ENCODE results near the gene TXNL4A. TPM values are rescaled to one million over a fixed set of nuclear protein-coding genes. Genes with fewer than 3 reads are reported as not detected.

TXNL4A gene
- total RNA-seq, 1 experiment from 2014 or later: 178 TPM

GRCh38 chr18:79926715-79927606 lies 61.4 kb downstream of the TXNL4A start:
- TF ChIP-seq, protein P1, sequence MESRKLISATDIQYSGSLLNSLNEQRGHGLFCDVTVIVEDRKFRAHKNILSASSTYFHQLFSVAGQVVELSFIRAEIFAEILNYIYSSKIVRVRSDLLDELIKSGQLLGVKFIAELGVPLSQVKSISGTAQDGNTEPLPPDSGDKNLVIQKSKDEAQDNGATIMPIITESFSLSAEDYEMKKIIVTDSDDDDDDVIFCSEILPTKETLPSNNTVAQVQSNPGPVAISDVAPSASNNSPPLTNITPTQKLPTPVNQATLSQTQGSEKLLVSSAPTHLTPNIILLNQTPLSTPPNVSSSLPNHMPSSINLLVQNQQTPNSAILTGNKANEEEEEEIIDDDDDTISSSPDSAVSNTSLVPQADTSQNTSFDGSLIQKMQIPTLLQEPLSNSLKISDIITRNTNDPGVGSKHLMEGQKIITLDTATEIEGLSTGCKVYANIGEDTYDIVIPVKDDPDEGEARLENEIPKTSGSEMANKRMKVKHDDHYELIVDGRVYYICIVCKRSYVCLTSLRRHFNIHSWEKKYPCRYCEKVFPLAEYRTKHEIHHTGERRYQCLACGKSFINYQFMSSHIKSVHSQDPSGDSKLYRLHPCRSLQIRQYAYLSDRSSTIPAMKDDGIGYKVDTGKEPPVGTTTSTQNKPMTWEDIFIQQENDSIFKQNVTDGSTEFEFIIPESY (IDR thresholded peaks at IDR 0.05; ENCODE audit: extremely low read depth, insufficient replicate concordance, low read length): no peak
- TF ChIP-seq SRF (IDR thresholded peaks at IDR 0.05; ENCODE audit: low read depth) (no peak), RAD21 (IDR thresholded peaks at IDR 0.05; ENCODE audit: low read depth) (no peak), CBX3 (IDR thresholded peaks at IDR 0.05; ENCODE audit: low read depth) (no peak), CEBPB (IDR thresholded peaks at IDR 0.05; ENCODE audit: low read depth) (no peak), CTCF (IDR thresholded peaks at IDR 0.05 in 2 of 3, conservative IDR thresholded peaks at IDR 0.05 in 1 of 3; ENCODE audit: borderline replicate concordance in 1 of 3, insufficient read depth in 1 of 3, low read depth in 2 of 3, low read length in 2 of 3) (no peak)
- TF ChIP-seq, protein P2, sequence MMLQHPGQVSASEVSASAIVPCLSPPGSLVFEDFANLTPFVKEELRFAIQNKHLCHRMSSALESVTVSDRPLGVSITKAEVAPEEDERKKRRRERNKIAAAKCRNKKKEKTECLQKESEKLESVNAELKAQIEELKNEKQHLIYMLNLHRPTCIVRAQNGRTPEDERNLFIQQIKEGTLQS (IDR thresholded peaks at IDR 0.05): no peak
- no peak for ATAC-seq
- intact Hi-C loops (cut with micrococcal nuclease): no loop called here
- no peaks in the 10 kb centered on the region for H3K9me2 ChIP-seq (ENCODE audit: insufficient read depth)
- no TSS peak for BruUV-seq (replicated peaks)
- H3K9ac ChIP-seq (ENCODE audit: low read length): no peak overlapping the region
- H3K4me2 ChIP-seq (ENCODE audit: low read length): no peak overlapping the region
- no peak for DNase-seq (ENCODE audit: low read depth, low spot score)
- H3K36me3 ChIP-seq (ENCODE audit: control insufficient read depth in 1 of 2, insufficient read depth in 2 of 2, low read length in 2 of 2): peaks cover 0 to 20% of the 10 kb centered on the region in 2 experiments
- H4K20me1 ChIP-seq (ENCODE audit: insufficient read depth): no peaks in the 10 kb centered on the region
- H3K27me3 ChIP-seq (ENCODE audit: insufficient read depth, low read length): no peaks in the 10 kb centered on the region
- no peak overlapping the region for H3K27ac ChIP-seq (ENCODE audit: low read depth, low read length)
- peaks cover 79% of the 10 kb centered on the region for H3K79me2 ChIP-seq (ENCODE audit: insufficient read depth, low read length)
- no peaks in the 10 kb centered on the region for H3K4me1 ChIP-seq (ENCODE audit: control insufficient read depth in 1 of 2, insufficient read depth in 2 of 2, low read length in 2 of 2)
- no peak overlapping the region for H2AFZ ChIP-seq (ENCODE audit: low read depth, low read length, poor library complexity, severe bottlenecking)
- CTCF ChIA-PET: no interaction called here
- RAD21 ChIA-PET (ENCODE audit: low non-redundant PET in 1 of 2, low total read pairs in 2 of 2, uncharacterized antibody in 2 of 2, unreplicated experiment in 2 of 2): no interaction called here
- no peak overlapping the region for H3K4me3 ChIP-seq (replicated peaks in 1 of 2; ENCODE audit: low read depth in 1 of 2, low read length in 2 of 2)
- POLR2A ChIA-PET: no interaction called here
- H3K9me3 ChIP-seq (ENCODE audit: control insufficient read depth in 1 of 2, insufficient read depth in 1 of 2, low read depth in 1 of 2, low read length in 2 of 2): peaks cover 16 to 28% of the 10 kb centered on the region in 2 experiments; a peak in 3 of 4 replicates
